Measurements from ENCODE around the gene ZNF169.
"Not testable (repeated sequence)": the region's sequence is repeated elsewhere in the genome, so short reads cannot be mapped to it uniquely, and the experiment has no call there.

The ZNF169 gene

DNA sequence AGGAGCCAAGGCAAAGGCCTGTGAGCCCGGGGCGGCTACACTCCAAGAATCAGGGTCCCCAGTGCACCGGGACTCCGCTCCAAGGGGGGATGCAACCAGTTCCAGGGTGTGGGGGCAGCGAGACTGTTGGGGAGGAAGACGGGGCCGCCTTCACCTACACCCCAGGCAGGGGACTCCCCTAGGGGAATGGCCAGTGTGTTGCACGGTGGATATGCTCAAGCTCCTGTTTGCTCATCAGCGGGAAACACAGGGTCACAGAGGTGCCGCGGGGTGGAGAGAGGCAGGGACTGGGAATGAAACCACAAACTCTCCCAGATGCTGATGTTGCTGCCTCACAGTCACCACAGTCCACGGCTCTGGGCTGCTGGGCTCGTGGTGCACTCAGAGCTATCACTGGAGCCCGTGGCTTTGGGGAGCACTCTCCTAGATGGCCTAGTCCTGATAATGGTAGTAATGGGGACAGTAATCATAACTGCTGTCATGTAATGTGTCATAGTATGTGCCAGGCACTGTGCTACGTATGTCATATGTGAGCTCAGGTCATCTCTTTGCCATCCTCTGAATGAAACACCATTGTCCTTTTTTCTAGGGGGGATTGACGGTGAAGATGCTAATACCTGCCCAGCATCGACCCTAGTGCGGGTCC is 64.2 kb downstream of the ZNF169 start:
- not testable (repeated sequence) for DNase-seq (ENCODE audit: low spot score)

DNA sequence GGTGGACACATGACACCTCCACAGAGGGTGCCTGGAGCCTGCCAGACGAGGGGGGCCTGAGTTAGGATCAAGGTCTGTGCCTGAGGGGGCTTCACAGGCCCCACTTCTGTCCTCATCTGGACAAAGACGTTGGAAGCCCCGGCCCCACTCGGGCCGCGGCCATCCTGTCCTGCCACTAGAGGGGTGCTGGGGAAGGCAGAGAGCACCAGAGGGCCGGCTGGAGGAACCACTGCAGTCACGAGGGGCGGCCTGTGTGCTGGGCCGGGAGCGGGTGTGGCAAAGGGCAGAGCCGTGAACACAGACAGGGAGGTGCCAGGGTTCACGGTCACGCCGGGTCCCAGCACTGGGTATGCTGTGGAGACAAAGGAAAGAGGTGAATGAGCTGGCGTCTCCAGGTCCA is 66.5 kb downstream of the ZNF169 start:
- DNase-seq (ENCODE audit: low spot score), result not testable (repeated sequence)

DNA sequence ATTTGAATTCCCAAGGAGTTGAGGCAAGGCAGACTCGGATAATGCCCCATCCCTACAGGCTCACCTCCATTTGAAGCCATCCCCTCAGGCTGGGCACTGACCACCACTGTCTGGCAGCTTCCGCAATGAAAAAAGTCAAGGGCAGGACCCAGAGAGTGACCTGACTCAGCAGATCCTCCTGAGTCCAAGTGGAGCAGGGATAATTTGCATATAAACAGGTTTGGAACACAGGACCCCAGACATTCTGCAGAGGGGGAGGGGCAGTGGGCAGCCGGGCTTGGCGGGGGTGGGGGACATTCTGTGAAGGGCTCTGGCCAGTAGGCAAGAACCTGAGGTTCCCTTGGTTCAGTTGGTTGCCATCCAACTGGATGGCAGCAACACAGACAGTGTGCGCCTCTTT is 69.4 kb downstream of the ZNF169 start, which contains the start of gene NUTM2F:
NUTM2F (minus strand) TSS at position 101 of the 400 bp plus-strand sequence; CDS start at position 80, 21 bp downstream.
- not testable (repeated sequence) for DNase-seq (ENCODE audit: low spot score)

DNA sequence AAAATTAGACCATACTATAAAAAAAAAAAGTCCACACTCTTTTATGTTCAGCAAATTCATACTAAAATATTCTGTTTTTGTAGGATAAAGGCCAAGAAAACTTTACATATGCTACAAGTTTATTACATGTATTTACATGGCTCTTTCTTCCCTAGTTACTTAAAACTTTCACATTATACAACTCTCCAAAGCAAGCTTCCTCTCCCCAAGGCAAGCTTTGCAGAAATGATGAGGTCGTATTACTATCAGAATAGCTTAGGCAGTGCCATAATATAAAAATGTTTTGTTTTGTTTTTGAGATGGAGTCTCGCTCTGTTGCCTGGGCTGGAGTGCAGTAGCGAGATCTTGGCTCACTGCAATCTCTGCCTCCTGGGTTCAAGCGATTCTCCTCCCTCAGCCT is 77.3 kb downstream of the ZNF169 start:
- DNase-seq (ENCODE audit: low spot score), result not testable (repeated sequence)

DNA sequence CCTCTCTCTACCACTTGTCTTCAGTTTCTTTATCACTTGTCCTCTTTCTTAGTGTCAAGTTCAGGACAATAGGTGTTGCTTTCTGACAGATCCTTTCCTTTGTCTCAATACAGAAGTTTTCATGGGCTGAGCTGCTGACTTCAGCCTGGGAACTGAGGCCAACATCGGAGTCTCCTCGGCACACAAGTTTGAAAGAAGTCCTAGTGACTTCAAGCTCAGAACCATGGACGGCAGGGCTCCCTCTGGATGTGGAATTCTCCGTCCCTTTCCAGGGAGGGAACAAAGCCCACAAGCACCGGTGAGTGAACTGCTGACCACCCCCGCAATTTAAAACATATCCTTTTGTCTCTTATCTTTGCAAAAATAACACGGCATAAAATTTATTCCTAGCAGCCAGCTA is 79.6 kb downstream of the ZNF169 start:
- DNase-seq (ENCODE audit: low spot score), result not testable (repeated sequence)

DNA sequence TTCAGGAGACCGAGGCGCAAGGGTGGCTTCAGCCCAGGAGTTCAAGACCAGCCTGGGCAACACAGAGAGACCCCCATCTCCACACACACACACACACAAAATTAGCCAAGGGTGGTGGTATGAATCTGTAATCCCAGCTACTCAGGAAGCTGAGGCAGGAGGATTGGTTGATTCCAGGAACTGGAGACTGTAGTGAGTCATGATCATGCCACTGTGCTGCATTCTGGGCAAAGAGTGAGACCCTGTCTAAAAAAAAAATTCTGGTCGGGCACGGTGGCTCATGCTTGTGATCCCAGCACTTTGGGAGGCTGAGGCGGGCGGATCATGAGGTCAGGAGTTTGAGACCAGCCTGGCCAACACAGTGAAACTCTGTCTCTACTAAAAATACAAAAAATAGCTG is 80.6 kb downstream of the ZNF169 start:
- DNase-seq (ENCODE audit: low spot score), result not testable (repeated sequence)

DNA sequence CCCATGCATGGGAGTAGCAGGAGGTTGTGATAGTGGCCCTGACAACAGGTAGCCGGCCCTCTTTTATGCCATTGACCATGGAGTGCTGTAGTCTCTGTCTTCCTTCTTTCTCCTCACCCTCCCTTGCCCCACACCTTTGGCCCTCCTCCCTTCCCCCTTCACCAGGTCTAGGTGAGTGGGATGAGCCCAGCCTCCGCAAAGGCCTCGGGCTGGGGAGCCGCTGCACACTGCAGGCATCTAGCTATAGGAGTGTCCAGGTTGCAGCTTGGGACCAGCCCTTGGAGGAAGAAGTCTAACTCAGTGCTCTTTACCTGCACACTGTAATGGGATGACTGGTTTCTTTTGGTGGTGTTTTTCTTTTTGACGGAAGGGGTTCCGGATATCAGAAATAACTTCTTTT is 81.7 kb downstream of the ZNF169 start:
- not testable (repeated sequence) for DNase-seq (ENCODE audit: low spot score)

DNA sequence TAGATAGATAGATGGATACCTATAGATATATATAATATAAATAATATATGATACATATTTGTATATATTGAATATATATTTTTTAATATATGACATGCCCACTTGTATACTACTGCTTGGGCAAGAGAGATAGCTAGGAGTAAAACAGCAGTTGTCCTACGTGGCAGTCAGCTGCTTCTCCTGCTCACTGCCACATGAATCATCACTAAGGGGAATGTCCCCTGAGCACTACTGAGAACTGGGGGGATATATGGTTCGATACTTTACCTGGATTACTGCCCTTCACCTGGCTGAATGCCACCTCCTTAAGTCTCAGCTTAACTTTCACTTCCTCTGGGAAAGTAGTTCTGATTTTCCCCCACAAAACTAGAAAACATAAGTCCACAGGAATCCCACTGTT is 82.6 kb downstream of the ZNF169 start:
- DNase-seq (ENCODE audit: low spot score), result not testable (repeated sequence)

DNA sequence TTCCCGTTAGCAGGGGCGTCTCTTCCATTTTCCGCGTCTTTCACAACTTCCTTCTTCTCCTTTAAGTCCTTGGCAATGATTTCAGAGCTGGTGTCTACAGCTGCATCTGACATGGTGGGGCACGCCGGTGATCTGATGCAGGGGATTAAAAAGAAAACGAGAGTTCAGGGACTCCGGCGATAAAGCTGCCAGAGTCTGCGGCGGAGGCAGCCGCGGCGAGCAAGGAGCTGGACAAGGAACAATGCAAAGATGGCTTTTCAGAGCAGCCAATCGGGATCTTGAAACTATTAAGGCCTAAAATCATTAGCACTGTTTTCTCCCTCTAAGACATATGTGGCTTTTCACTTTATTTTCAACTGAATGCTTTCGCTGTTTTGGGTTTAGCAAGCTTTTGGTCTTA is 88.4 kb downstream of the ZNF169 start:
- not testable (repeated sequence) for DNase-seq (ENCODE audit: low spot score)

DNA sequence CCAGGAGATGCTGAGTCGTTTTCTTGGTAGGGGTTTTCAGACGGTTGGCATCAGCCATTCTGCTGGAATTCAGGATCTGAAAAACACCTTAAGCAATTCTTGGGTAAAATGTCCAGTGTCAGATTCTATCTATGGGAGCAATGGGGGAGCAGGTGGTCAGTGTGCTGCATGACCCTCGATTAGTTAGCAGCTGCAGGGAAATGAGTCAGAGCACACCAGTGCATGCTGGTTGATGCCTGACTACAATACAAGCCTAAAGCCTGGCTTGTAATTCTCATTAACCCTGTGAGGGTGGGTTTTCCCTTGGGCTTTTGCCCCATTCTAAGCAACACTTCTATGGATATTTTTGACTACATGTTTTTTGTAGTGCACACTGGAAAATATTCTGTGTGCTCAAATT is 89.7 kb downstream of the ZNF169 start:
- DNase-seq (ENCODE audit: low spot score), result not testable (repeated sequence)

Measured in GM20000 (cell line).